HG03575 (cell line): ENCODE measurements around the gene TRAPPC6A.

ENCODE experiments used
- ATAC-seq: cut with Tn5 transposase; IDR thresholded peaks from one replicate; pipeline ENCODE4 v1.9.1; 2021; ENCODE audit not compliant: unreplicated experiment, insufficient number of reproducible peaks, low FRiP score; ENCODE audit errors: extremely low read depth

Gene TRAPPC6A

DNA sequence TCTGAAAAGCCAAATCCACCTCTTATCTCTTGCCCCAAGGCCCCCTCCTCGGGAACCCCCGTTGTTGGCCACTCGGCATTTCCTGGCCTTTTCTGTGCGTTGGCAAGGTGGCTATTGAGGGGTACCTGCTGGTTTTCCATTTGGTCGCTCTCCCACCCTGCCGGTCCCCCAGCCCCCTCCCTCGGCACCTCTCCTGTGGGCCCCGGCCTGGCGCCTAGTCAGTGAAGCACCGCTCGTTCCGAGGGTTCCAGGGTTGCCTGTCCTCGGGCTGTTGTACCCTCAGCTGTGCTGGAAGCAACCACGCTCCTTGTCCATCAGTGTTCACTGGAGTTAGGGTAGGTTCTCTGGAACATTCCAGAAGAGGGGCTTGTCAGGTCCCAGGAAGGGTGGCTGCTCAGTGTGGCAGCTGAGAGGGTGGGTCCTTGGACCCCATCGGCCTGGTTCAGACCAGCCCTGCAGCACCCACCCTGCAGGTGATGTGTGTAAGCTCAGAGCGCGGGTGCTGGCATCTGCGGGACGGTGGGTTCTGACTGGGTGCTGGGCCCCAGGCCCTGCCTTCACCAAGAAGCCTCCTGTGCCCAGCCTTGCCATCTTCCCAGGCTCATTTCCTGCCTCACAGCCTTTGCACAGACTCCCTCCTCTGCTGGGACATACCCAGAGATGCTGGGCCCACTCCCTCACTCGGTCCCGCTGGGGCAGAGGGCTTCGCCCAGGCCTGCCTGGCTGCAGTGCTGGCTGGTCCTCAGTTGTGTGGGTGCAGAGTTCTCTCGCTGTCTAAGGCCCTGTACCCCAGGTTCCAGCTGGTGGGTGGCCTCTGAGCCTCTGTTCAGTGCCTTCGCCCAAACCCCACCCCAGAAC, 38.5 kb downstream of the TRAPPC6A start:
- no peak for ATAC-seq

DNA sequence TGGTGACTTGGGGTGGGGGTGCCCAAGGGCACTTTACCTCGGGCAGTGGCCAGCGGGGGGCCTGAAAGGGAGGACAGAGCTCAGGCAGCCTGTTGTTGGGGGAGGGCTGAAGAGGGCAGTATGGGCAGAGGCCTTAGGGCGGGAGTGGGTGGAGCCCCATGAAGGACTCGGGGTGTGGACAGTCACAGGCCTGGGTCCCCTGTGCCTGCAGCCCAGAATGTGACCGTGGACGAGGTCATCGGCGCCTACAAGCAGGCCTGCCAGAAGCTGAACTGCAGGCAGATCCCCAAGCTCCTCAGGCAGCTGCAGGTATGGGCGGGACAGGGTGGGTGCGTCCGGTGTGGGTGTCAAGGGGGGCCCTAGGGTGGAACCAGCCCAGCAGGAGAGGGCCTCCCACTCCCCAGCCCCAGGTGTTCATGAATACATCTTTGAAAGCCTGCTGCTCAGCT, 39.7 kb downstream of the TRAPPC6A start:
- no peak for ATAC-seq

DNA sequence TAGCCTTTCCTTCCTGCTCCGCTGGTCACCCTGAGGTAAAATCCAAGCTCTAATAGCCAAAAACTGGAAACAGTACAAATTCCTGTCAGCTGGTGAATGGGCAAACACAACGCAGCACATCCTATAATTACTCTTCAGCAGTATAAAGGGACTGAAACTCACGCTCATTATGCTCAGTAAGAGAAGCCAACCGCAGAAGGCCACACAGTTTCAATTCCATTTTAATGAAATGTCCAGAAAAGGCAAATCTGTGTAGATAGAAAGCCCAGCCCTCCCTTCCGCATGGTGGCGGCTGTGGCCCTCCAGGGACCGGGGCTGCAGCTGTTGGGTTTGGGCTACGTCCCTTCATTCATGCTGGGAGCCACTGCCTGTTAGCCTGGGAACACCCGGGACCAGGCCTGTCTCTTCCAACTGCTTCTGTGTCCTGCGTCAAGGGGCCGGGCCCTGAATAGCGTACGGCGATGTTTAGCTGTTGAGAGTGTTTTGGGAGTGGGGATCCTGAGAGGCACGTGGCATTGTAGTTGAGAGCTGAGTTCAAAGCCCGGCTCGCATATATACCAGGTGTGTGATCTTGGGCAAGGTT, 40.8 kb downstream of the TRAPPC6A start:
- ATAC-seq: peak; percentile 43

DNA sequence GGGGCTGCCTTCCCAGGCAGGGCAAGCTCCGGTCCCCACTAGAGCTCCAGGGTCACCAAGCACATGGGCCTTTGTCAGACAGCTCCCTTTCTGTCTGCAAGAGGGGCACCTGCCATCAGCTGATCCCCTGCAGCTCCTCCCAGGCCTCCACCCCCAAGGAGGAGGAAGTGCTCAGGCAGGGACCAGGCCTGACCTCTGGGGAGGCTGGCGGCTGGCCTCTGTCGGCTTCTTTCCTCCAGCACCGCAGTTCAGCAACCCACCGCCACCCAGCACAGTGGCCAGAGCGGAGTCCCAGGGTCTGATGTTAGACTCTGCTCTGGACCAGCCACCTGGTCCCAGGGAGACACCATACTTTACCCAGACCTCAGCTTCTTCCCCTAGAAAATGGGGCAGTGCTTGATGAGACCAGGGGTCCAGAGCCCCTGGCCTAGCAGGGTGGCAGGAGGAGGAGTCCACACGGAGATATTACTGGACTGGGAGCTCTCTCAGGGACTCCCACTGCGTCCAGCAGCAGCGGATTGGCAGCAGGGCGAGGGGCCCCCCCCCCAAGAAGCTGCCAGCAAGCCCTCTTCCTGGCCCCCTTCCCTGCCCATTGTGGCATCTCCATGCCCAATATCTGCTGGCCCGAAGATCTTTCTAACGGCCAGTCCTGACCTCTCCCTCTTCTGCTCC, 41.4 kb downstream of the TRAPPC6A start:
- no peak for ATAC-seq

DNA sequence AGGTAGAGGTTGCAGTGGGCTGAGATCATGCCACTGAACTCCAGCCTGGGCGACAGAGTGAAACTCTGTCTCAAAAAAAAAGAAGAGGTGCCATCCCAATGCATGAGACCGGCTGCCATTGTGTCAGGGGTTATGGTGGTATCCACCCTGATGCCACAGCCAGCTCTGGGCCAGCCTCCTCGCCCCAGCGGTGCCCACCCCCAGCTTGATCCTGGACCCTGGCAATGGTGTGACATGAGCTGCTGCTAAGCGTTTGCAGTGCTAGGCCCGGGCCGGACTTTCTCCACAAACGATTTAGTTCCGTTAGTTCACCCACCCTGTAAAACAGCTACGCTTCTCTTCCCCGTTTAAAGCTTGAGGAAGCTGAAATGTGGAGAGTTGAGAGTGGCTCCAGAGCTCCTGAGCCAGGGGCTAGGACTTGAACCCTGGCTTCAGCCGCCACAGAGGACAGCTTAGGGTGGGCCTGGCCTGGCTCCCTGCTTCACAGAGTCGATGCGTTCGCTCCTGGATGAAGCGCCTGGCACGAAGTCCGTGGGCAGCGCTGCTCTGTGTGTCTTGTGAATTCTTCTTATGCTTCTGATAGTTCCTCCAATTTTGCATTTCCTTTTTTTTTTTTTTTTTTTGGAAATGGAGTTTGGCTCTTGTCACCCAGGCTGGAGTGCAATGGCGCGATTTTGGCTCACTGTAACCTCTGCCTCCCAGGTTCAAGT, 42.7 kb downstream of the TRAPPC6A start:
- ATAC-seq: no peak

DNA sequence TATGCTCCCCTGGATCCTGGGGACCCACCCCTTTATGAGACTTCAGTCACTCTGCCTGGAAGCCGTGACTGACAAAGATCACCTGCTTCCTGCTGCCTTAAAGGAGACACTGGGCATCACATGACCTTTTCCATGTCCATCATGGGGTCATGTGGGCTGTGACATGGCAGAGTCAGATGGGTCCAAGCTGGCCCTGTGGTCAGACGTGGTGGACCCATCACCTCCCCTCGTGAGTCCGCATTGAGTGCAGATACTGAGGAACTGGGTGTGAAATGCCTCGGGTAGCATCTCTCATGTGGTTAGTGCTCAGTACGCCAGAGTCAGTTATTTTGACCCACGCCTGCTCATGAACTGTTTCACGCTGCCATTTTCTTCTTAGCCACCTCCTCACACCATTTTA, 44.4 kb downstream of the TRAPPC6A start:
- no peak for ATAC-seq

DNA sequence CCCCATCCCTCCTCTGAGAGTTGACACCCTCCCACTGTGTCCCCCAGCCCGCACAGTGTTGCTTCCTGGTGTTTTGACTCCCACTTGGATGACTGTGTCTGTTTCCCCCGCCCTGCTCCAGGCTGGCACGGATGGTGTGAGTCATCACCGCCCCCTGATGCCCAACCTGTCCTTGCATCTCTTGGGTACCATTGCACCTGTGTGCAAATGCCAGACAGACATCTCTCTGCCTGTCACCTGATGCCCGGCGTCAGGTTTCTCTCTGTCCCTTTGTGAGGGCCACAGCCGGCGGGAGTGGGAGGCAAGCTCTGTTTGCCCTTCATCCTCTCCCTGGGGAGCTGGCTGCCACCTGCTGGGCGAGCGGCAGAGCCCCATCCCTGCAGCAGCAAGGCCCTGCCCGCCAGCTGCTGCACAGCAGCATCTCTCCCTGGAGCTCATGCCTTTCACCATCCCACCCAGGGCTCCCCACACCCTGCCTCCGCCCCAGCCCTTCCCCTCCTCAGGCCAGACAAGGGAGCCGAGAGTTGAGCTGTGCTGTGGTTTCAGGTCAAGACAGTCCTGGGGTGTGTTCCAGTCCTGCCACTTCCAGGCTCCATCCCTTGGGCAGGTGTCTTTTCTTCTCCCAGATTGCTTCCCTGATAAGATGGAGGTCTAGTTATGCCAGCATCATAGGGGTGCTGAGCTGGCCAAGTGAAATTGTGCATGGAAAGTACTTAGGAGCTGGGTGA, 47.0 kb downstream of the TRAPPC6A start:
- ATAC-seq: no peak

DNA sequence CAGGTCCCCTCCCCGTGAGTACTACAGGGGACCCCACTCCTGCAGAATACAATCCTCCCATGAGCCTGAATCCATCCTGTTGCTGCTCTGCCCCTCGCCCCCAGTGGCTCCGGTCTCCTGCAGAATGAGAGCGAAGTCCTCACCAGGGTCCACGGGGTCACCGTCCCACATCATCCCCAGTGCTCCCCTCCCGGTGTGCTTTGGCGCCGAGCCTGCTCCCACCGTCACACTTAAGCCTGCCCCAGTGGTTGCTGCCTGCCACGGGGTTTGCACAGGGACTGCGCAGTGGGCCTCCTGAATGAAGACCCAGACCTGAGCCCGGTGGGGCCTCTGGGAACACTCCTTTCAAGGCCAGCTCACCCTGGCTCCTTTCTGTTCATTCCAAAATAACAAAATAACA, 47.8 kb downstream of the TRAPPC6A start:
- ATAC-seq: no peak

DNA sequence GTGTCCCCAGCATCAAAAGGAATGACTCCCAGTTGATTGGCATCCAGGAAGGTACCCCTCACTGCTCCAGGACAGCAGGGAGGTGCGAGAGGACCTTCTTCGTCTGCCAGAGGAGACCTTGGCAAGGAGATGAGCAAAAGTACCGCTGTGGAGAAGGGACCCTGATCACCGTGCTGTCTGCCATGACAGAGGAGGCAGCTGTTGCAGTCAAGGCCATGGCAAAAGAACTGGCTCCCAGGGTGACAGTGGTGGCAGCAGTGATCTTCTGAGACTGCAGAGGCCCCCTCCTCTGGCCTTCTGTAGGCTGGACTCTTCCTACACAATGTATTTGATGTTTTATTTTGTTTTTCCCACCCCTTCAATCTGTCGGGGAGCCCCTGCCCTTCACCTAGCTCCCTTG, 49.2 kb downstream of the TRAPPC6A start:
- no peak for ATAC-seq

DNA sequence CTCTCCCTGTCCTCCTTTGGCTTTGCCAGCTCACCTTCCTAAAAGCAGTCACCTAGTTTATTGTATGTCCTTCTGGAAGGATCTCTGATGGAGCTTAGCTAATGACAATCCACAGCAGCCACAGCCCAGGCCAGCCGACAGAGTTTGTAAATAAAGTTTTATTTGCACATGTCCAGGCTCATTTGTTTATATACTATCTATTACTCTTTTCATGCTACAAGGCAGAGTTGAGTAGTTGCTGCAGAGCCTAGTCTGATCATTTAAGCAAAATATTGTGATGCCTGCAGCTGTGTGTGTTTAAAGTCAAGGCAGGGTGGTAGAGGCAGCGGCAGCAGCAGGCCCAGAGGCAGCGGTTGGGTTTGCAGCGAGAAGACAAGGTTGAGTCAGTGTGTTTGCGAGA, 49.9 kb downstream of the TRAPPC6A start:
- no peak for ATAC-seq

DNA sequence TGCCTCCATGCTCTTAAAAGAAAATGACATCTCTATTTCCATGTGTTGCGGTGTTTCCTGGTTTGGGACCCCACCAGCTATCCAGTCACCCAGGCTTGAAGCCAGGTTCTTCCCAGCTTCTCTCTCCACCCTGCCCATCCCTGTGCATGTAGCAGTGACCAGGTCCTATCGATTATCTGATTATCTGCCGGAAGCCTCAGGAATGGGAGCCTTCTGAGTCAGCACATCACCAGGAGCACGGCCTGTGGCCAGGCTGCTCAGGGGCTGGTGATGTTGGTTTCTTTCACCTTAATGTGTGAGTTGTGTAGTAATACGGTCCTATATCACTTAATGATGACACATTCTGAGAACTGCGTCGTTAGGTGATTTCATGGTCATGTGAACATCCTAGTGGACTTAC, 51.4 kb downstream of the TRAPPC6A start:
- no peak for ATAC-seq

DNA sequence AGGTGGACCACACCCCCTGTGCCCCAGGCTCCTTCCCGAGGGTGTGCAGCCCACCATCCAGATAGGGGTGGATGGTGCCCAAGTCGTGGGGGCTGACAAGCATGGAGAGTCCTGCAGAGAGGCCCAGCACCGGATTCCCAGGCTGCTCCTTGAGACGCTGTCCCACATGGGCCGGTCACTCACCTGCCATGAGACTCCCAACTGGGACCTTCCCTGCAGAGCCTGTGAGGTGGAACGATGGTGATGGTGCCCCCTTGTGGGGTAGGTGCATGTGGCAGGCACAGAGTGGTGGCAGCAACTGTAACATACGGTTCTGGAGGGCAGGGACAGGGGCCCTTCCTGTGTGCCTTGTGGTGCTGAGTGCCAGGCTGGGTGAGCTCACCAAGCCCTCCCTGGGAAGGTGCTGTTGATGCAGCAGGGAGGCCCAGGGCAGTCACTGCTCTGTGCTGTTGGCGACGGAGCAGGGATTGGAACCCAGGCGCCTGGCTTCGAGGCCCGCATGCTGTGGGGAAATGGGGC, 52.0 kb downstream of the TRAPPC6A start:
- ATAC-seq: no peak

DNA sequence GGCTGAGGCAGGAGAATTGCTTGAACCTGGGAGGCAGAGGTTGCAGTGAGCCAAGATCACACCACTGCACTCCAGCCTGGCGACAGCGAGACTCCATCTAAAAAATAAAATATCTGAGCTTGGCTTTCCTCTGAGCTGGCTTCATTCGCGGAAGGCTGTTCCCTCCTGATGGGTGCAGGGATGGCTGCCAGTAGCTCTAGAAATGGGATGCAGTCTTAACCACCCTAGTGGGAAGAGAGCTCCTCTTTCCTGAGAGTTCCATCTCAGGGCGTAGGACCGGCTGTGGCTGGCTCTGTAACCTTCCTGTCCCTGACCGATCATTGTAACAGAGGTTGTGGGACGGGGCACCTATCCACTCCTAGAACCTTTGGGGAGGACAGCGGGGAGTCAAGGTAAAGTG, 52.7 kb downstream of the TRAPPC6A start:
- no peak for ATAC-seq

DNA sequence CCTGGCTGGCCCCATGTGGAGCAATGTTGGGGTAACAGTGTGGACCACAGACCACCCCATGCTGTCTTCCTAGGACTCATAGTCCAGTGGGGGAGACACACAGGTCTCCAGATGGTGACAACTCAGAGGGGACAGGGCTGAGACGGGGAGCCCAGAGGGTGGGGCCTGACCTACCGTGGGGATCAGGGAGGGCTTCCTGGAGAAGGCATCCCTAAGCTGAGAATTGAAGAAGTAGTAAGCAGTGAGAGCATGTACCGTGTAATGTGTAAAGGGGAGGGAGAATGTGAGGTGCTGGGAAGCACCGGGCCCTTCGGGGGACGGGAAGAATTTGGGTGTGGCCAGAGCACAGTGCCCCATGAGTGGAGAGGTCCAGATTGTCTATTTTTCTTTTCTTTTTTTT, 54.0 kb downstream of the TRAPPC6A start:
- ATAC-seq: no peak

DNA sequence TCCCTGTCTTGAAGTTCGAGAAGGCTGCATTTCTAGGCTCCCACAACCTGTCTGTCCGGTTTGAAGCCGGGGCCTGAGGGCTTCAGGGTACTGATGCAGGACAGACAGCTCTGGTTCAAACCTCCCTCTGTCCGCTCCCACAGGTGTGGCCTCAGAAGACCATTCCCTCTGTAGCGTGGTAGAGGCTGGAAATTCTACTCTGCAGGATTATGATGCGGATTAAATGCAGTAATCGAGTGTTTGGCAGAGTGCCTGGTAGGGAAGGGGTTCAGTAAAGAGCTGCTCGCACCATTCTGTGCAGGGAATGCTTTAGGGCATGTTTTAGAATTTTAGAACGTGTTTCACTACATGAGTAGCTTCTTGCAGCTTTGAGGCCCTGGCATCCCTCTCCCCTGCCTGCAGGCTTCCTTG, 54.6 kb downstream of the TRAPPC6A start:
- no peak for ATAC-seq

DNA sequence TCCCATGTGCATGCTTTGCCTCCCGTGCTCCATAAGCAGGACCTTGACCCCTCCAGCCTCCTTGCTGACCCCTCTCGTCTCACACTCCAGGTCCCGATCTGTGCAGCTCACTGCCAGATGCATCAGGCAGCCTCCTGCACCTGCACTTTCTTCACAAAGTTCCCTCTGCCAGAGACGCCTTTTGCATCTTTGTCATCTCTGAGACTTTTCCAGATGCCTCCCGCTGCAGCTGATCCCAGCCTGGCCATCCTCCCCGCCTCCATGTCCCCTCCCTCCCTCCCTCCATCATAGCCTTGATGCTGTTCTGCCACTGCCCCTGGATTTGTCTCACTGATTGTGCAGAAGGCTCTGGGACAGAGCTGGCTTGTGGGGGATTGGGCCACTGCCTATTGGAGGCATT, 55.2 kb downstream of the TRAPPC6A start:
- no peak for ATAC-seq

DNA sequence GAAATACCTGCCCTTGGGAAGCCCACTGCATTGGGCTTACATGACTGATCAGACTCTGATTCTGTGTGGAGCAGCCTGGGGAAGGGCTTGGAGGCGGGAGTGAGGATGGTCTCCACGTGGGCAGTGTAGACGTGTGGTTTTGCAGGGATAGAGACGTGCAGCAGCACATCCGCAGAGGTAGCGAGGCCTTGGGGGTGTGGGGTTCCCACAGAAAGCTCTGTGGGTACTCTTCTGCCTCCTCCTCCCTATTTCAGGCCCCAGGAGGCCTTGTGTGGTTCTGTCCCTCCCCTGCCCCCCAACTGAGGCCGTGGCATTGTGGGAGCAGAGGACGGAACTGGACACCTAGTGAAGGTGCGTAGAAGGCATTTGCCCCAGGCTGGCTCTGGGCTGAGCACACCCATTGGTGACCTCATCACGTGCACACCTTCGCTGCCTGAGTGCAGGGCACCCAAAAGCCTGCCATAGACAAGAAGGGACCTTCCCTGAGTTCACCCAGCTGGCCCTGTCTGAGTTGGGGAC, 56.2 kb downstream of the TRAPPC6A start:
- no peak for ATAC-seq

DNA sequence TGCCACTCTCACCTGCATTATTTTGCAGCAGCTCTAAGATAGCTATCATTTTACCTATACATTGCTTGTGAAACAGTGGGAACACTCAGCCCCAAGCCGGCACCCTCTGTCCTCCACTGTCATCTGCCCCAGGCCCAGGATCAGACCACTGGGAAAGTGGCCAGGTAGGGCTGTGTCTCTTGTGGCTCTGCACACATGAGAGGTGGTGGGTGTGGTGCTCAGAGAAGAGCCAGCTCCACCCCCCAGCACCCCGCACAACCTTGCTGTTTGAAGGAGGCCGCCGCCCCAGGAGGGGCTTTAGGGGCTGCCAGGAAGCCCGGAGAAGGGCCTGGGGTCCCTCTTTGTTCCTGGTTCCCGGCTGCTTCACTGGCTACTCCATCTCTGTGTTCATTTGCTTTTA, 58.5 kb downstream of the TRAPPC6A start:
- no peak for ATAC-seq
